22Rv1 (cell line): ENCODE results near the gene HELT.

Source experiments
- ZFX ChIP-seq: fragments of 450-650 bp; IDR thresholded peaks from 2 replicates; pipeline ENCODE4 v1.6.1; 2017; ENCODE audit warnings: antibody characterized with exemption, borderline replicate concordance
- TF ChIP-seq, protein P1 (sequence below): fragments of 450-650 bp; IDR thresholded peaks from 2 replicates; pipeline ENCODE4 v1.5.1; 2017; ENCODE audit warnings: mild to moderate bottlenecking

DNA sequence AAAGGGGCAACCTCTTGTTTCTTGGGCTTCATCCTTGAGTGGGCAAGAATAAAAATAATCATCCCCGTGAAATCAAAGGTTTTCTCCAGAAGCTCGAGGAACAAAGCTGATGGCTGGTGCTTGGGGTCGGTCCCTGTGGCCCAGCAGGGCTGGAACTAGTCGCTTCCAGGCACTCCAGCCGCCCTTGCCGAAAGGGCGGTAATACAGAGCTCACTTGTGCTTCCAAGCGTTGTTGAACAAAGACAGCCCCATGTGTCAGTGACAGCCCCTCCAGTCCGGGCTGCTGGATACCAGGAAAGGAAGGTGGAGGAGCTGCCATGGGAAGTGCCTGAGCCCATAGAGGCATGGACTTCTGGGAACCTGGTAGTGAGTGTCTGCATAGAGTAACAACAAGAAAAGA is 5.2 kb downstream of the HELT start:
- TF ChIP-seq, protein P1, sequence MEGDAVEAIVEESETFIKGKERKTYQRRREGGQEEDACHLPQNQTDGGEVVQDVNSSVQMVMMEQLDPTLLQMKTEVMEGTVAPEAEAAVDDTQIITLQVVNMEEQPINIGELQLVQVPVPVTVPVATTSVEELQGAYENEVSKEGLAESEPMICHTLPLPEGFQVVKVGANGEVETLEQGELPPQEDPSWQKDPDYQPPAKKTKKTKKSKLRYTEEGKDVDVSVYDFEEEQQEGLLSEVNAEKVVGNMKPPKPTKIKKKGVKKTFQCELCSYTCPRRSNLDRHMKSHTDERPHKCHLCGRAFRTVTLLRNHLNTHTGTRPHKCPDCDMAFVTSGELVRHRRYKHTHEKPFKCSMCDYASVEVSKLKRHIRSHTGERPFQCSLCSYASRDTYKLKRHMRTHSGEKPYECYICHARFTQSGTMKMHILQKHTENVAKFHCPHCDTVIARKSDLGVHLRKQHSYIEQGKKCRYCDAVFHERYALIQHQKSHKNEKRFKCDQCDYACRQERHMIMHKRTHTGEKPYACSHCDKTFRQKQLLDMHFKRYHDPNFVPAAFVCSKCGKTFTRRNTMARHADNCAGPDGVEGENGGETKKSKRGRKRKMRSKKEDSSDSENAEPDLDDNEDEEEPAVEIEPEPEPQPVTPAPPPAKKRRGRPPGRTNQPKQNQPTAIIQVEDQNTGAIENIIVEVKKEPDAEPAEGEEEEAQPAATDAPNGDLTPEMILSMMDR, result no peak
- no peak for TF ChIP-seq ZFX
